DOHH2 (cell line): ENCODE data around the gene SLC35G2.

Experiments used
- H3F3A ChIP-seq: fragments of 200-600 bp; sonication (generic), shearing (Covaris generic); 2 replicates; pipeline ENCODE4 v1.6.0; 2016; ENCODE audit warnings: antibody characterized with exemption, mild to moderate bottlenecking; ENCODE audit not compliant: control insufficient read depth, insufficient read depth
- H3K27ac ChIP-seq: fragments of 200-600 bp; sonication (generic); 2 replicates; pipeline ENCODE4 v1.5.1; 2014; ENCODE audit warnings: low read depth, mild to moderate bottlenecking, low read length, moderate library complexity
- H3K27me3 ChIP-seq: fragments of 200-600 bp; sonication (generic); 2 replicates; pipeline ENCODE4 v1.6.1; 2014; ENCODE audit warnings: mild to moderate bottlenecking, low read length, mixed read lengths; ENCODE audit not compliant: control insufficient read depth
- H3K36me3 ChIP-seq: fragments of 200-600 bp; sonication (generic); 2 replicates; pipeline ENCODE4 v1.6.1; 2014; ENCODE audit warnings: mild to moderate bottlenecking, low read length, moderate library complexity, mixed read lengths; ENCODE audit not compliant: control insufficient read depth
- H3K4me1 ChIP-seq: fragments of 200-600 bp; sonication (generic); 2 replicates; pipeline ENCODE4 v1.6.1; 2014; ENCODE audit warnings: mild to moderate bottlenecking, low read length, mixed read lengths; ENCODE audit not compliant: control insufficient read depth
- H3K4me2 ChIP-seq: fragments of 200-600 bp; sonication (generic); 2 replicates; pipeline ENCODE4 v1.6.0; 2014; ENCODE audit warnings: mild to moderate bottlenecking, low read length, moderate library complexity
- H3K4me3 ChIP-seq: fragments of 200-600 bp; sonication (generic); 2 replicates; pipeline ENCODE4 v1.5.1; 2014; ENCODE audit warnings: mild to moderate bottlenecking, low read length, mixed read lengths
- H3K79me2 ChIP-seq: fragments of 200-600 bp; sonication (generic); 2 replicates; pipeline ENCODE4 v1.6.1; 2014; ENCODE audit warnings: mild to moderate bottlenecking, low read length, mixed read lengths; ENCODE audit not compliant: control insufficient read depth
- H3K9me2 ChIP-seq: fragments of 200-600 bp; sonication (generic); replicated peaks from 2 replicates; pipeline ENCODE4 v1.6.1; 2014; ENCODE audit warnings: mild to moderate bottlenecking, low read length, mixed read lengths; ENCODE audit not compliant: control insufficient read depth
- H3K9me3 ChIP-seq: fragments of 200-600 bp; sonication (generic); 2 replicates; pipeline ENCODE4 v1.6.1; 2014; ENCODE audit warnings: antibody characterized with exemption, low read length, mixed read lengths; ENCODE audit not compliant: control insufficient read depth, insufficient read depth
- H4K20me1 ChIP-seq: fragments of 200-600 bp; sonication (generic); 2 replicates; pipeline ENCODE4 v1.6.0; 2014; ENCODE audit warnings: low read depth, mild to moderate bottlenecking, antibody characterized with exemption, low read length, moderate library complexity; ENCODE audit not compliant: control insufficient read depth, insufficient read depth
- CTCF ChIP-seq: fragments of 200-600 bp; sonication (generic); IDR thresholded peaks from one replicate; pipeline ENCODE4 v1.5.1; 2014; ENCODE audit warnings: antibody characterized with exemption, mild to moderate bottlenecking, low read depth, low read length; ENCODE audit not compliant: poor library complexity, severe bottlenecking
- EZH2phosphoT487 ChIP-seq: fragments of 200-600 bp; sonication (generic); IDR thresholded peaks from 2 replicates; pipeline ENCODE4 v1.6.1; 2017; ENCODE audit warnings: borderline replicate concordance, mild to moderate bottlenecking, antibody characterized with exemption, low read length, moderate library complexity, mixed read lengths

The SLC35G2 gene

DNA sequence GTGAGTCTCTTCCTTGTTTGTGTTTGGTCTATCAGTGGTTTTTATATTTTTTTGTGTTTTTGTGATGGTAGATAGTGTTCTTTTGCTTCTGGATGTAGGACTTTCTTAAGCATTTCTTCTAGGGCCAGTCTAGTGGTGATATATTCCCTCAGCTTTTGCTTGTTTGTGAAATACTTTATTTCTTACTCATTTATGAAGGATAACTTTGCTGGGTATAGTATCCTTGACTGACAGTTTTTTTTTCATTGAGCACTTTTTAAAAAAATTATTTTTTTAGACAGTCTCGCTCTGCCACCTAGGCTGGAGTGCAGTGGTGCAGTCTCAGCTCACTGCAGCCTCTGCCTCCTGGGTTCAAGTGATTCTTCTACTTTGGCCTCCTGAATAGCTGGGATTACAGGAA, 85.0 kb downstream of the SLC35G2 start:
- H4K20me1 ChIP-seq = no peaks in the 10 kb centered on the region
- no peaks in the 10 kb centered on the region for H3K27me3 ChIP-seq
- H3K27ac ChIP-seq = no peak overlapping the region
- peaks cover 72% of the 10 kb centered on the region for H3K4me1 ChIP-seq
- H3K4me3 ChIP-seq = no peak overlapping the region
- TF ChIP-seq CTCF = no peak
- TF ChIP-seq EZH2phosphoT487 = no peak
- no peaks in the 10 kb centered on the region for H3K9me2 ChIP-seq
- peaks cover 23% of the 10 kb centered on the region for H3F3A ChIP-seq
- H3K4me2 ChIP-seq = no peak overlapping the region
- H3K79me2 ChIP-seq = peaks cover 100% of the 10 kb centered on the region
- peaks cover 19% of the 10 kb centered on the region for H3K36me3 ChIP-seq
- H3K9me3 ChIP-seq = peaks cover 17% of the 10 kb centered on the region; the same call in 1 of the 2 replicates

GRCh38 chr3:136904746-136905145, 85.8 kb downstream of the SLC35G2 start:
- H3K79me2 ChIP-seq = peaks cover 100% of the 10 kb centered on the region
- peaks cover 72% of the 10 kb centered on the region for H3K4me1 ChIP-seq
- TF ChIP-seq CTCF = no peak
- TF ChIP-seq EZH2phosphoT487 = no peak

More at GRCh38 chr3:136904746-136905145, 85.8 kb downstream of the SLC35G2 start:
- H3K27me3 ChIP-seq = no peaks in the 10 kb centered on the region
- peaks cover 17% of the 10 kb centered on the region for H3F3A ChIP-seq
- peaks cover 14% of the 10 kb centered on the region for H3K36me3 ChIP-seq
- no peak overlapping the region for H3K27ac ChIP-seq
- H3K4me3 ChIP-seq = no peak overlapping the region
- peaks cover 15% of the 10 kb centered on the region; the same call in 1 of the 2 replicates for H3K9me3 ChIP-seq
- no peak overlapping the region for H3K4me2 ChIP-seq
- no peaks in the 10 kb centered on the region for H3K9me2 ChIP-seq
- no peaks in the 10 kb centered on the region for H4K20me1 ChIP-seq
